ENCODE data around the gene GUCY1B1. TPM values are rescaled to one million over a fixed set of nuclear protein-coding genes. Genes with fewer than 3 reads are reported as not detected.
A peak's percentile ranks its signal among the peaks of the same experiment; 100 is the strongest.

Gene GUCY1B1
- total and polyA plus RNA-seq, 7 donors: 2.7 to 7.7 (median 3.8) TPM

DNA sequence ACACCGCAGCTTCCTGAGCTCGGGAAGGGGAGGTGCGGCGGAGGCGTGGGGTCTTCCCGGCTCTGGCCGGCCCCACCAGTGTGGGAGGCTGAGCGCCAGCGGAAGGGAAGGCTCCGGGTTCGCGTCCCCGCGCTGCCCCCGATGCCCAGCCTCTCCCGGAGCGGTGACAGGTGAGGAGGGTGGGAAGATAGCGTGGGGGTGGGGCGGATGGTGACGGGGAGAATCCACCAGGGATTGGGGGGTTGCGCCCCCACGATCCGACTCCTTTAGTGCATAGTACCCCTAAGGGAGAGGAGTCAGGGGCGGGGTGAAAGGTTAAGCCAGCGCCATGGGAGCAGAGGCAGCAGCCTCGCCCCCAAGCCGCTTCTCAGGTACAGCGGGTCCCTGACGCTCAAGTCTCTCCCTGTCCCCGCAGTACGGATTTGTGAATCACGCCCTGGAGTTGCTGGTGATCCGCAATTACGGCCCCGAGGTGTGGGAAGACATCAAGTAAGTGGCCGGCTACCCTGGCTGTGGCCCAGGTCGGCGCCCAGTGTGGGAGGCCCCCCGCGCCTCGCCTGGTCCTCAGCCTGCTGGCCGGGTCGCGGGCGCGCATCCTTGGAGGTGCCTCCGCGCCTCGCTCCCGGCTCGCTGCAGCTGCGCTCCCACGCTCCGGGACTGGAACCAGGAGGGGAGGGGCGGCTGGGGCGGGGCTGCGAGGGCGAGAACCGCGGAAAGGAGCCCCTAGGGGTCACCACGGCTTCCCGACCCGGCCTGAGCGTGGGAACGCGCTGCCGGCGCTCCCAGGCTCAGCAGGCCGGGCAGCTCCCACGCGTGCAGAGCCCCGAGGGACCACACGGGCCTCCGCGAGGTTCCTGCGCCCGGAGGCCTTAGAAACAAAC lies 791 bp downstream of the GUCY1B1 start:
- Histone ChIP-seq H3K4me3 (peak overlapping the region; percentile 76), H3K4me1 (no peaks in the 10 kb centered on the region), H3K9me3 (no peaks in the 10 kb centered on the region), H3K27ac (peak overlapping the region; percentile 72), H3K27me3 (ENCODE audit: insufficient read depth in 3 of 3, low read length in 2 of 3) (peaks cover 0 to 23% (median 8%) of the 10 kb centered on the region in 3 donors), H3K36me3 (ENCODE audit: insufficient read depth in 1 of 2, low read depth in 1 of 2) (no peaks in the 10 kb centered on the region)
- DNase-seq (peak; percentile 68 to 82), ATAC-seq (peak; percentile 37 to 64 (median 51))
- TF ChIP-seq, protein P1, sequence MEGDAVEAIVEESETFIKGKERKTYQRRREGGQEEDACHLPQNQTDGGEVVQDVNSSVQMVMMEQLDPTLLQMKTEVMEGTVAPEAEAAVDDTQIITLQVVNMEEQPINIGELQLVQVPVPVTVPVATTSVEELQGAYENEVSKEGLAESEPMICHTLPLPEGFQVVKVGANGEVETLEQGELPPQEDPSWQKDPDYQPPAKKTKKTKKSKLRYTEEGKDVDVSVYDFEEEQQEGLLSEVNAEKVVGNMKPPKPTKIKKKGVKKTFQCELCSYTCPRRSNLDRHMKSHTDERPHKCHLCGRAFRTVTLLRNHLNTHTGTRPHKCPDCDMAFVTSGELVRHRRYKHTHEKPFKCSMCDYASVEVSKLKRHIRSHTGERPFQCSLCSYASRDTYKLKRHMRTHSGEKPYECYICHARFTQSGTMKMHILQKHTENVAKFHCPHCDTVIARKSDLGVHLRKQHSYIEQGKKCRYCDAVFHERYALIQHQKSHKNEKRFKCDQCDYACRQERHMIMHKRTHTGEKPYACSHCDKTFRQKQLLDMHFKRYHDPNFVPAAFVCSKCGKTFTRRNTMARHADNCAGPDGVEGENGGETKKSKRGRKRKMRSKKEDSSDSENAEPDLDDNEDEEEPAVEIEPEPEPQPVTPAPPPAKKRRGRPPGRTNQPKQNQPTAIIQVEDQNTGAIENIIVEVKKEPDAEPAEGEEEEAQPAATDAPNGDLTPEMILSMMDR (IDR thresholded peaks at IDR 0.05): no peak
- 1% methylated on average over 52 to 77 of the region's 77 CpGs for WGBS, 3 donors
- intact Hi-C loops (cut with DNase I): loop anchor here in 1 of 2 donors (5.0 kb wide), 1 partner anchor 92 kb away; the partner anchor contains the start of gene GUCY1A1

DNA sequence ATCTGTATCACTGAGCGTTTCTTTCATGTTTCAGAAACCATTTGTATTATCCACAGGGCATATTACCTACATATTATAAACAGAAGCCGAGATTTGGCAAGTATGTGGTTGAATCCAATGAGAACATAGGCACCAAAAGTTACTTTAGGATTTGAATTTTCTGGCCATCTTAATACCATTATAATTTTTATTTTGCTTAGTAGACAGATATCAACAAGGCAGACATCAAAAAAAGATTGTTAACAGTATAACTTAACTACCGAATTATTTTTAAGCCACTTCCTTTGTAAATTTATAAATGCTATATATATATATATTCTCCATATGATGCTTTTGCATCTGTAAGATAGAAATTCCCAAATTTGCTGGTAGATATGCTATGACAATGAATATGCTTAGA lies 2.2 kb downstream of the GUCY1B1 start:
- H3K36me3 ChIP-seq (ENCODE audit: insufficient read depth in 1 of 2, low read depth in 1 of 2): no peaks in the 10 kb centered on the region
- H3K4me1 ChIP-seq: no peaks in the 10 kb centered on the region
- WGBS, 3 donors: 90 to 93% (median 91%) methylated on average over 3 of the region's 3 CpGs
- H3K9me3 ChIP-seq: no peaks in the 10 kb centered on the region
- TF ChIP-seq, protein P1 (IDR thresholded peaks at IDR 0.05): no peak
- intact Hi-C loops (cut with DNase I): loop anchor here in 1 of 2 donors (5.0 kb wide), 1 partner anchor 94 kb away; the partner anchor contains the start of gene GUCY1A1
- H3K27ac ChIP-seq: no peak overlapping the region
- peak overlapping the region; percentile 76 for H3K4me3 ChIP-seq
- peaks cover 0 to 23% (median 8%) of the 10 kb centered on the region in 3 donors for H3K27me3 ChIP-seq (ENCODE audit: insufficient read depth in 3 of 3, low read length in 2 of 3)
- ATAC-seq (no peak), DNase-seq (no peak)

DNA sequence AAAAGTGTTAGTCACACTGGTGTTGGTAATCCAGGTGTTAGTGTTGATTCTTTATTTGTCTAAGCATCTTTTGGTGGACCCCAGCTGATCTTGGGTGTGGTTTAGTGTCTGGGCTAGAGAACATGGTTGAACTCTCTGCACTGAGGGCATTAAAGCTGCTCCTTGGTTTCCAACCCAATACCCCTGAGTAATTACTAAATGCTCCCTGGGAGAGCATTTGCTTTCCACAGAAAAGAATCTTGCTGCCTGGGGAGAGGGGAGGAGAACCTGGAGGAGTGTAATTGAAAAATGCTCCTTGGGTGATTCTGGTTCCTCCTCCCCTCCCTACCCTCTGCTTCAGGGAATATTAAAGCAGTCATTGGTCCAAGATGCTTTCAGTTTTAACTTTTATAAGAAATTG lies 3.1 kb downstream of the GUCY1B1 start:
- no peak overlapping the region for H3K27ac ChIP-seq
- DNase-seq: no peak
- no peaks in the 10 kb centered on the region for H3K36me3 ChIP-seq (ENCODE audit: insufficient read depth in 1 of 2, low read depth in 1 of 2)
- H3K4me3 ChIP-seq: no peak overlapping the region
- H3K27me3 ChIP-seq (ENCODE audit: insufficient read depth in 3 of 3, low read length in 2 of 3): peaks cover 0 to 23% (median 8%) of the 10 kb centered on the region in 3 donors
- TF ChIP-seq, protein P1 (IDR thresholded peaks at IDR 0.05): no peak
- intact Hi-C loops (cut with DNase I): loop anchor here in 1 of 2 donors (5.0 kb wide), 1 partner anchor 95 kb away; the partner anchor contains the start of gene GUCY1A1
- H3K4me1 ChIP-seq: no peaks in the 10 kb centered on the region
- no peaks in the 10 kb centered on the region for H3K9me3 ChIP-seq
- ATAC-seq: no peak

DNA sequence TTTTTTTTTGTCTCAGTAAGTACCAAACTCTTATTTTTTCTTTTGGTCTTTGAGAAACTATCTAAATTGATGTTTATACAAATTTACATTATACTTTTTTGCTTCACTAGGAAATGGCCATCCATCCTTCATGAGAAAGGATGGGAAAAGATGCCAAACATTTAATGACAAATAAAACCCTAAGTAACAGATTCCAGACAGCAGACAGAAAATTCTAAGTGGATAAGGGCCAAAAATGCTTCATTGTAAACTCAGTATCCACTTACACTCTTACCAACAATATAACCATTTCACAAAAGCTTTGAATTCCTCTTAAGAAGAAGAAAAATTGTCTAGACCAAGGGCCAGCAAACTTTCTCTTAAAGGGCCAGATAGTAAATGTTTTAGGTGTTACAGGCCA lies 3.5 kb downstream of the GUCY1B1 start:
- TF ChIP-seq, protein P1 (IDR thresholded peaks at IDR 0.05): no peak
- no peaks in the 10 kb centered on the region for H3K36me3 ChIP-seq (ENCODE audit: insufficient read depth in 1 of 2, low read depth in 1 of 2)
- intact Hi-C loops (cut with DNase I): loop anchor here in 1 of 2 donors (5.0 kb wide), 1 partner anchor 95 kb away; the partner anchor contains the start of gene GUCY1A1
- ATAC-seq (no peak), DNase-seq (no peak)
- no peak overlapping the region for H3K4me3 ChIP-seq
- no peaks in the 10 kb centered on the region for H3K9me3 ChIP-seq
- no peaks in the 10 kb centered on the region for H3K4me1 ChIP-seq
- H3K27ac ChIP-seq: no peak overlapping the region
- peaks cover 0 to 23% (median 8%) of the 10 kb centered on the region in 3 donors for H3K27me3 ChIP-seq (ENCODE audit: insufficient read depth in 3 of 3, low read length in 2 of 3)
